Medulla oblongata (tissue), 1 donor: ENCODE results near the gene PIK3R2.
"Not testable (repeated sequence)": the region's sequence is repeated elsewhere in the genome, so short reads cannot be mapped to it uniquely, and the experiment has no call there.

Experiments
- DNase-seq: peaks from one replicate; pipeline ENCODE4 v3.0.0-alpha.2; 2015; ENCODE audit errors: extremely low spot score

Gene PIK3R2

DNA sequence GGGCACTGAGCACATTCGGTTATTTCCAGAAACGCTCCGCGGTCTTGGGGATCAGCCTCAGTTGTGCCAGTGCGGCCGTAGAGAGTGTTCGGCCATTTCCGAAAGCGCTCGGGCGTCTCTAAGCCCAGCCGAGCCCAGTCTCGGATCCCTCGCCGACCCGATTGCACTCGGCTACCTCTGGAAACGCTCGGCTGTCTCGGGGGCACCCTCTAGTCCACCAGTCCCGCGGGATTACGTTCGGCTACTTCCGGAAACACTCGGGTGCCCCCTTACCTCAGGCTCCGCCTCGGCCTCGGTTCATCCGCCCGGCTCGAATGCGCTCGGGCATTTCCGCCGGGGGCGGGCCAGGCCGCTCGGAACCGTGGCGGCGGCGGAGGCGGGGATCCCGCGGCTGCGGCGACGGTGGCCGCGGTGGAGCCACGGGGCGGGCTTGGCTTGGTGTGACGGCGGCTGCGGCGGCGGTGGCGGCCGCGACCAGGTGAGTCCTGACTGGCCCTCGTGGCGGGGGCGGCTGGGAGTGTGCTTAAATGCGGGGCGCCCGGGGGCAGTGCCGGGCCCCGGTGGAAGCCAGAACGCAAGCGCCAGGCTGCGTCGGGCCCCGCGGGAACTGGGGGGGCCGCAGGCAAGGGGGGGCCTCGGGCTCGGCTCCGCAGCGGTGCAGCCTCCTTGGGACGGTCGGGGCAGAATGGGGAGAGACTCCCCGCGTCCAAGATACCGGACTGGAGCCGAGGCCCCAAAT, at the start of gene PIK3R2:
PIK3R2 (plus strand) TSS at position 347 of the 739 bp plus-strand sequence. CDS start 2,717 bp downstream, outside the sequence.
- peak; percentile 99 for DNase-seq

GRCh38 chr19:18104793-18105131, 48.2 kb upstream of the PIK3R2 start:
- no peak for DNase-seq

DNA sequence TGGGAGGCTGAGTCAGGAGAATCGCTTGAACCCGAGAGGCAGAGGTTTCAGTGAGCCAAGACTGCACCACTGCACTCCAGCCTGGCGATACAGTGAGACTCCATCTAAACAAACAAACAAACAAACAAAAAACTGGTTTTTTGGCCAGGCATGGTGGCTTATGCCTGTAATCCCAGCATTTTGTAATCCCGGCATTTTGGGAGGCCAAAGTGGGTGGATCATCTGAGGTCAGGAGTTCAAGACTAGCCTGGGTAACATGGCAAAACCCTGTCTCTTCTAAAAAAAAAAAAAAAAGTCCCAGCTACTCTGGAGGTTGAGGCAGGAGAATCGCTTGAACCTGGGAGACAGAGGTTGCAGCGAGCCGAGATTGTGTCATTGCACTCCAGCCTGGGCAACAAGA, 47.7 kb upstream of the PIK3R2 start:
- not testable (repeated sequence) for DNase-seq

DNA sequence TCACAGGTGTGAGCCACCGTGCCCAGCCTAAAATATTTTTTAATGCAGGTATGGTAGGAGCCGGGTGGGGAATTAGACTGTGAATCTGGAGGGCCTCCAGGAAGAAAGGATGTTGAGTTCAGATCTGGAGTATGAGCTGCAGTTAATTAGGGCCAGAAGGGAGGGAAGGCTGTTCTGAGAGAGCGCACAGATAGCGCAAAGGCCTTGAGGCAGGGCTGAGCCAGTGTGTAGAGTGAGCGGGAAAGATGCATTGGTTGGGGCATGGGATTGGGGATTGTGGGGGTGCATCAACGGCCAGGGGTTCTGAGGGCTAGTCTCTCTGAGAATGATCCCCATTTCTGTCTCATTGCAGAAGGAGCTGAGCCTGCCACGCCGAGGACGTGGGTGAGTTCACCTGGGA, 45.7 kb upstream of the PIK3R2 start:
- no peak for DNase-seq

DNA sequence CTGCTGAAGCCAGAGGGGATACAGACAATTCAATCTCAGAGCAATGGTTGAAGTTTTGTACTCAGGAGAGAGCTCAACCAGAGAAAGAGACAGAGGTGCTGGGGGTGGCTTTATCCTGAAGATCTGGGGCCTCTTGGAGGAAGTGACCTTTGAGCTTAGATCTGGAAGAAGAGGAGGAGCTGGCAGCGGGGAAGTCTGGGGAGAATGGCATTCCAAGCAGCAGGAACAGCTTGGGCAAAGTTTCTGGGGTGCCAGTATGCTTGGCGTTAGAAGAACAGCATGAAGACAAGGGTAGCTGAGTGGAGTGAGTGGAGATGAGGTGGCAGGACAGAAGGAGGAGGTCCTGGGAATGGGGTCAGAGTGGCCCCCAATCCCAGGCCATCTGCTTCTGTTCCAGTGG, 44.1 kb upstream of the PIK3R2 start:
- DNase-seq, result no peak

DNA sequence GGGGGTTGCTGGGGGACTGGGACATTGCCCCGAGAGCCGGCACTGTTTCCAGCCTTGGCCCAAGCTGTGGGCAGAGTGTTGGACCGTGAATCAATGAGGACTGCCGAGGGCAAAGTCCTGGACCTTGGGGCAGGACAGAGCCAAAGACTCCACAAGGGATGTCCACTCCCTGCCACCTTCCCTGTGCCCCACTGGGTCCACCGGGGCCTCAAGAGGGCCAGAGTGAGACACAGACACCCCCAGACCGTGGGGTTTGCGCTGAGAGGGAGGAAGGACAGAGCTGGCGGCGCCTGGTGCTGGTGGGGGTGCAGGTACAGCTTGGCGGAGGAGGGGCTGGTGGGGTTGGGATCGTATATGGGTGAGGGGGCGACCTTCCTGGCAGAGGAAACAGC, 43.6 kb upstream of the PIK3R2 start:
- DNase-seq, result no peak

DNA sequence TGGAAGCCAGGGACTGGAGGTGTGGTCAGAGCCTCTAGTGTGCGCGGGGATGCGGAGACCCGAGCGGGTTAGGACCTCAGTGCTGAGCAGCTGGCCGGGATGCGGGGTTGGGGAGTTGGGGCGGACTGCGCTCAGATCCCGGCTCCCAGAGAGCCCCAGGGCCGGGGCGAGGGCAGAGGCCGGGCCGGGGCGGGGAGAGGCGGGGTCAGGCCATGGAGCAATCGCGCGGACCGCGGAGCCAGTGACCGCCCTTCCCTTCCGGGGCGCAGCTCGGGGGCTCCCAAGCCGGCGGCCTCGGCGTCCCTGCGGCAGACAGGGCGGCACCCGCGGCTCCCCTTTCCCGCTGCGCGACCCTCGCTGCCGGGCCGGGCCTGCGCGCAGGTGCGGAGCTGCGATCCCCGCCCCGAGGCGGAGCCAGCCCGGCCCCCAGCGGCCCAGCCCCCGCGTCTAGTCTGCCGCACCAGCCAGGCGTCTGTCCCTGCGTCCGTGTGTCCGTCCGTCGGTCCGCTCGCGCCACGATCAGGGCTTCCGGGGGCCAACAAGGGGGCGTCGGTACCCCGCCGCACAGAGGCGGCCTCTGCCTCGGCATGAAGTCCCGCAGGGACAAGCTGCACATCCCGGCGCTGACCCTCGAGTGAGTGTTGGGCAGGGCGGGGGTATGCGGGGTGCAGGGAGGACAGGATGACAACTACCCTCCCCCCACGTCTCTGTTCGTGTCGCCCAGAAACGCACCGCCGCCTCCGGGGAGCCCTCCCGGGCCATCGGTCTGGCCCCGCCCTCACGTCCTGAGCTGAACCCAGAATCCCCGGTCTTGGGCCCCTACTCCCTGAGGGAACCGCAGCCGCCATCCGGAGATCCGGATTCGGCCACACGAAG, 43.0 kb upstream of the PIK3R2 start:
- no peak for DNase-seq

DNA sequence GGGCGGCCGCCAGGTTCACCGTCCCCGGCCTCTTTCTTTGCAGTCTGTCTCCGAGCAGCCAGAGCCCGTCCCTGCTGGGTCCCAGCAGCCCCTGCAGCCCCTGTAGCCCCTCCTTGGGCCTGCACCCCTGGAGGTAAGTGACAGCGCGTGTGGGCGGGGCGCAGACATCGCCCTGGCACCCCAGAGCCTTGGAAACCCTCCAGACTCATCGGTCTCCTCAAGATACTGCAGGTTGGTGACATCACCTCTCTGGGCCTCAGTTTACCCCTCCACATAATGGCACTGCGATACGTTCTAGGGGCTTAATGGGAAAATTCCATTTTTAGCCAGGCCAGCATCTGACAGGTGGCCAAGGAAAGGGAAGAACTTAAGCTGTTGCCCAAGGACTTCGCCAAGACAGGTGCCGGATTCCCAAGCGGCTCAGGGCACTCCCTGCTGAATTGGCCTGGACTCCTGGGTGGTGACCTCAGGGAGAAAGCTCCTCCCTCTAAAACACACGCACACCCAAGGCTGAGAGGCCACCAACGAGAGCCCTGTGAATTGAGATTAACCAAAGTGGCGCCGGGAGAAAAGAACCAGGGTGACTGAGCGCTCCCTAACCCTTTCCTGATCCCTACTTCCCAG, 42.2 kb upstream of the PIK3R2 start:
- no peak for DNase-seq

DNA sequence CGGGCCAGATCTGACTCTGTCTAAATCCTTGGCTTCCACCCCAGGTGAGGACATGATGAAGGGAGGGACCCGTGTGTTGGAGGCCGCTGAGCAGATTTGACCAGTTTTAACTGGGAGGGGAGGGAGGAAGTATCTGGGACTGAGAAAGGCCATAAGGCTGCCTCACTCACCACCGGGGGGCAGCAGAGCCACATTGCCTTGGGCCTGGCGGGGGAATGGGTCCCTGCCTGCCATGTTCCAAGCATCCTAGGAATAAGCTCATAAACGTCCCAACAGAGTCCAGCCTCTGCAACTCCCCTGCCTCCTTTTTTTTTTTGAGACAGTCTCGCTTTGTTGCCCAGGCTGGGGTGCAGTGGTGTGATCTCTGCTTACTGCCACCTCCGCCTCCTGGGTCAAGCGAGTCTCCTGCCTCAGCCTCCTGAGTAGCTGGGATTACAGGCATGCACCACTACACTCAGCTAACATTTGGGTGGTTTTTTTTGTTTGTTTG, 39.9 kb upstream of the PIK3R2 start:
- peak; percentile 96 for DNase-seq

DNA sequence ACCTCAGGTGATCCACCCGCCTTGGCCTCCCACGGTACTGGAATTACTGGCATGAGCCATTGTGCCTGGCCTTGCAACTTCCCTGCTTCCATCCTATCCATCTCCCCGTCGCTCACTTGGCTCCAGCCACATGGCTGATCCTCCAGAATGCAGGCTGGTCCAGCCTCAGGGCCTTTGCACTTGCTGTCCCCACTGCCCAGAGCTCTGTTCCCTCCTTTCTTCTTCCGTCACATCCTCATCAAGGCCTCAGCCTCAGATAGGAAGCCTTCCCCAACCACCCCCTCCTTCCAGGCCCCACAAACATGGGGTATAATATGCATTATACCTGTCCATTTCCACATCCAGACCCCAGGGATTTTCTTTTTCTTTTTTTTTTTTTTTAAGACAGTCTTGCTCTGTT, 39.1 kb upstream of the PIK3R2 start:
- no peak for DNase-seq

- no peak for DNase-seq
Measured at GRCh38 chr19:18114483-18114882, 38.5 kb upstream of the PIK3R2 start.

DNA sequence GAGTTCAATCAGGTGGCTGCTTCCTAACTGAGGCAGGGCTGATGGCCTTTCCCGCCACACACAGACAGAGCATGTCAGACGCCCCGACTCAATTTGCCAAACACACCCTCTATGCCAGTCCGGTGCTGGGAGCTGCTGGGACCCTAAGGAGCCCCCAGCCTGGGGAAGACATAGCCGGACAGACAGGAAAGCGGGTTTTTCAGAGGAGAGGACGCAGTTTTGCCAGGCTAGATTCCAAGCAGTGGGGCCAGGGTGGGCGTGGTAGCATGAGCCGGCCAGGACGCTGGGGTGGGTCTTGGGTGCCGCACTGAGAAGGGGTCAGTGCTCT, 35.6 kb upstream of the PIK3R2 start:
- no peak for DNase-seq

DNA sequence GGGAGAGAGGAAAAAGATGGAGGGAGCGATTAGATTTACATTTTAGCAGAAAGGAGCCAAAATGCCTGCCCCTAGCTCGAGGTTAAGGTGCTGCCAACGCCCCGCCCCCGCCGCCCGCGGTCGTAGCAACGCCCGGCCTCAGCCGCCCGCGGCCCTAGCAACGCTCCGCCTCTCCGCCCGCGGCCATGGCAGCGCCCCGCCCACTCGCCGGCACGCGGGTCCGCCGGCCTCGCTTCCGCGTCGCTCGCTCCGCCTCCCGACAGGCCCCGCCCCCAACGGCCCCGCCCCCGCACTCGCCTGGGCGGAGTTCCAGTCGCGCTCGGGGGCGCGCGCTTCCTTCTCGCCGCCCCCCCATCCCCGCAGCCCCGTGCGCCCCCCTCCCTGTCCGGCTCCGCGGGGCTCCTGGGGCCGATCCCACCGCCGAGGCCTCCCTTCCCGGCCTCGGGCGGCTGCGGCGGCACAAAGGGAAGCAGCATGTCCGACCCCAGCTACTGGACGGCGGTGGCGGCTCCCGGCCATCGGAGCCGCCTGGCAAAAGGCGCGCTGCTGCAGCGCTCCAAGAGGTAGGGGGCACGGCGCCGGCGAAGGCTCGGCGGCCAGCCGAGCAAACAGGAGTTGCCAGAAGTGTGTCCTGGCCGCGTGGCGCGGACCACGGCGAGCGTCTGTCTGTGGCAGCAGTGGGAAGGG, 35.1 kb upstream of the PIK3R2 start:
- DNase-seq, result peak; percentile 90

DNA sequence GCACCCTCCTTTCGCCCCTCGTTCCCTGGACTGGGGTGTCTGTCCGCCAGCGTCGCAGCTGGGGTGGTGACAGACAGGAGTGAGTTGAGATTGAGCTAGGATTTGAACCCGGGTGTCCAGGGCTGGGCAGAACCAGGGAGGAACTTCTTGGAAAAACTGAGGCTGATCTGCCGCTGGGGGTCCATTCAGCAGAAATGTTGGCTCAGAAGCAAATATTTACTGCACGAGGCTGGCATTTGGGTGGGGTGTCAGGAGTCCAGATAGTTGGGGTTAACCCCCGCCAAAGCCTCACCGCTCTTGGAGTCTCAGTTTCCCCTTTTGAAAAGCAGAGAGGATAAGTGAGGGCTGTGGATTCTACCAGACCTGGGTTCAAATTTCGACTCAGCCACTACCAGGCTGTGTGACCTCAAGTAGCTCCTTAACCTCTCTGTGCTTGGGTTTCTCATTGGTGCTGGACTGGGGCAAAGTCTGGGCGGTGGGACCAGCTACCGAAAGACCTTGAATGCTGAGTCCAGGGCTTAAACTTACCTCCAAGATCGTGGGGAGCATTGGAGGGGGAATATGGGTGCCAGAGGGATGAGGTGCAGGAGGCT, 34.4 kb upstream of the PIK3R2 start:
- DNase-seq, result no peak

GRCh38 chr19:18119013-18119716, 33.8 kb upstream of the PIK3R2 start:
- peak; percentile 75 for DNase-seq

DNA sequence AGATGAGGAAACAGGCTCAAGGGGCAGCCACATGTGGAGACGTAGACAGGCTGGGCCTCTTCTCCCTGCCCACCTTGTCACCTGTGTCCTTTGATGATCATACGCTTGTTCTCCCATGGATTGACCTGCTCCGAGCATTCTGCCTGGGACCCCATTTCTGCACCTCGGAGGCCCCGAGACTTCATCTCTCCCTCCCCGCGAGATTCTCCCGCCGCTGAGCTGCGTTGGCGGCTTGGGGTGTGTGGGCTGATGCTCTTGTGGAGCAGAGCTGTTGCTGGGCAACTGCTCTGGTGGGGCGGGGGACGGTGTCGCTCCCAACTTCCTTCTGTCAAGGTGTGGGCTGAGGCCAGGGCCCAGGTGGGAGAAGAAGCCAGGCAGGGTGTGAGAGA, 33.3 kb upstream of the PIK3R2 start:
- no peak for DNase-seq

GRCh38 chr19:18120127-18120526, 32.8 kb upstream of the PIK3R2 start:
- DNase-seq, result no peak

- DNase-seq, result no peak
Measured at GRCh38 chr19:18121166-18121565, 31.8 kb upstream of the PIK3R2 start.

GRCh38 chr19:18122424-18122823, 30.5 kb upstream of the PIK3R2 start:
- peak; percentile 51 for DNase-seq

DNA sequence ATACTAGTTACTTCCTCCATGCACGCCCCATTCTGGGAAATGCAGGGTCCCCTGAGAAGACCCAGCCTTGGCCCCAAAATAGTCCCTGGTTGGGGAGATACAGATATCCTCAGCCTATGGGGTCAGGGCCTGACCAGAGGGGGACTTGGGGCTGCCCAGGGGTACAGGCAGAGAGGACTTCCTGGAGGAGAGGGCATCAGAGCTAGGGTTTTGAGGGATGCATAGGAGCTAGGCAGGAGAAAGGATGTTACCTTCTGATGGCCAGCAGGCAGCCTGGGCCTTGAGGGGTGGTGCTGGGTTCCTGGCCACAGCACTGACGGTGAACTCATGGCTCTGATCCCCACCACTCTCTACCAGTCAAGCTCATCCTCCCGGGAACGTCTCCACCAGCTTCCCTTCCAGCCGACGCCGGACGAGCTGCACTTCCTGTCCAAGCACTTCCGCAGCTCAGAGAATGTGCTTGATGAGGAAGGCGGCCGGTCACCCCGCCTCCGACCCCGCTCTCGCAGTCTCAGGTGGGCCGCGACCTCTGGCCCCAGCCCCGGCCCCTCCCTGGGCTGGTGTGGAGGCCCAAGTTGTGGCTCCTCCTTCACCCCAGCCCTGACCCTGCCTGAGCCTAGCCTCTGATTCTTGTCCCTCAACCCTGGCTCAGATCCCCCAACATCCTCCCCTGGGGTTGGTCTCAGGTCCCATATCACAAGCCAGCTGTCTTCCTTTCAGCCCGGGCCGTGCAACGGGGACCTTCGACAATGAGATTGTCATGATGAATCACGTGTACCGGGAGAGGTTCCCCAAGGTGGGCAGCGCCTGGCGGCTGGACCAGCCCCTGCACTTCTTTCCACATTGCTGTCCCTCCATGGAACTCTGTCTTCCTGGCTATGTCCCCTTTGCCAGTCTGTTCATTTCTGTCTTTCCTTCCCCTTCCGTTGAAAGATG, 29.8 kb upstream of the PIK3R2 start:
- DNase-seq, result no peak
